GM11168 (cell line): ENCODE measurements around the gene KCND3.

Source experiments
- in situ Hi-C: fragments of 300-500 bp; cut with MboI; formaldehyde crosslinking; loops from one replicate; pipeline ENCODE4 v1.12.0; 2022; ENCODE audit warnings: low sequenced_read_pairs; ENCODE audit not compliant: unreplicated experiment

KCND3 gene

GRCh38 chr1:111887875-111888274 is 101.6 kb downstream of the KCND3 start:
- in situ Hi-C loops: no loop called here

- in situ Hi-C loops: no loop called here
Observed at GRCh38 chr1:111887385-111887784, 102.1 kb downstream of the KCND3 start.

GRCh38 chr1:111886741-111887140 is 102.7 kb downstream of the KCND3 start:
- in situ Hi-C loops: no loop called here

- in situ Hi-C loops: no loop called here
Observed at GRCh38 chr1:111884772-111885443, 104.6 kb downstream of the KCND3 start.

- in situ Hi-C loops: no loop called here
Observed at GRCh38 chr1:111882986-111883560, 106.4 kb downstream of the KCND3 start.

GRCh38 chr1:111882559-111882958 is 106.9 kb downstream of the KCND3 start:
- in situ Hi-C loops: no loop called here

- in situ Hi-C loops: no loop called here
Observed at GRCh38 chr1:111880881-111881837, 108.3 kb downstream of the KCND3 start.

GRCh38 chr1:111879081-111879480 is 110.4 kb downstream of the KCND3 start:
- in situ Hi-C loops: no loop called here

GRCh38 chr1:111878649-111879048 is 110.8 kb downstream of the KCND3 start:
- in situ Hi-C loops: no loop called here

GRCh38 chr1:111878091-111878490 is 111.4 kb downstream of the KCND3 start:
- in situ Hi-C loops: no loop called here

GRCh38 chr1:111876631-111877030 is 112.8 kb downstream of the KCND3 start:
- in situ Hi-C loops: no loop called here

GRCh38 chr1:111875640-111876039 is 113.8 kb downstream of the KCND3 start:
- in situ Hi-C loops: no loop called here

- in situ Hi-C loops: no loop called here
Observed at GRCh38 chr1:111873460-111874030, 115.9 kb downstream of the KCND3 start.

- in situ Hi-C loops: no loop called here
Observed at GRCh38 chr1:111870181-111870580, 119.3 kb downstream of the KCND3 start.

- in situ Hi-C loops: no loop called here
Observed at GRCh38 chr1:111867868-111868440, 121.5 kb downstream of the KCND3 start.

GRCh38 chr1:111864862-111865261 is 124.6 kb downstream of the KCND3 start:
- in situ Hi-C loops: no loop called here

- in situ Hi-C loops: no loop called here
Observed at GRCh38 chr1:111863401-111863800, 126.1 kb downstream of the KCND3 start.

- in situ Hi-C loops: no loop called here
Observed at GRCh38 chr1:111862599-111862998, 126.9 kb downstream of the KCND3 start.

GRCh38 chr1:111861523-111861922 is 127.9 kb downstream of the KCND3 start:
- in situ Hi-C loops: no loop called here

GRCh38 chr1:111857194-111857651 is 132.2 kb downstream of the KCND3 start:
- in situ Hi-C loops: no loop called here
